Heart right ventricle (tissue), 16 donors: ENCODE data around the gene GRK1. TPM values are rescaled to one million over a fixed set of nuclear protein-coding genes. Genes with fewer than 3 reads are reported as not detected.

Experiments used
- ATAC-seq, 8 donors: fragments of 200-7000 bp; cut with Tn5 transposase; one replicate each; pipeline ENCODE4 v1.9.1; 2020; ENCODE audit warnings: mild to moderate bottlenecking in 8 of 8, moderate library complexity in 8 of 8, moderate number of reproducible peaks in 1 of 8
- DNase-seq, 2 donors: peaks; one replicate each; pipeline ENCODE4 v3.0.0-alpha.2; 2020
- H3K27ac ChIP-seq, 10 donors: fragments of 200-600 bp; sonication (generic) in 2 of 10; one replicate each; pipeline versions ENCODE4 v1.5.0 to v1.8.0; 2020 to 2022; ENCODE audit warnings: mild to moderate bottlenecking in 3 of 10
- H3K27me3 ChIP-seq, 7 donors: fragments of 200-600 bp; one replicate each; pipeline ENCODE4 v1.8.0; 2021 to 2022; ENCODE audit warnings: mild to moderate bottlenecking in 2 of 7
- H3K36me3 ChIP-seq, 9 donors: fragments of 200-600 bp; sonication (generic) in 1 of 9; one replicate each; pipeline versions ENCODE4 v1.5.0 to v1.8.0; 2020 to 2022; ENCODE audit warnings: mild to moderate bottlenecking in 2 of 9
- H3K4me1 ChIP-seq, 9 donors: fragments of 200-600 bp; sonication (generic) in 1 of 9; one replicate each; pipeline versions ENCODE4 v1.5.0 to v1.8.0; 2020 to 2022; ENCODE audit warnings: mild to moderate bottlenecking in 4 of 9
- H3K4me3 ChIP-seq, 10 donors: fragments of 200-600 bp; sonication (generic) in 2 of 10; one replicate each; pipeline versions ENCODE4 v1.5.0 to v1.8.0; 2020 to 2022; ENCODE audit warnings: mild to moderate bottlenecking in 7 of 10, moderate library complexity in 2 of 10
- H3K9me3 ChIP-seq, 11 donors: fragments of 200-600 bp in 10 of 11; sonication (generic) in 2 of 11; one replicate each; pipeline versions ENCODE4 v1.5.0 to v1.8.0; 2013 to 2022; ENCODE audit warnings: mild to moderate bottlenecking in 2 of 11, control low read depth in 1 of 11, moderate library complexity in 1 of 11
- WGBS, 2 donors: extraction: QIAGEN DNeasy Blood & Tissue Kit; methylation state at CpG; one replicate each; pipeline ENCODE4 v1.1.7; 2013; ENCODE audit warnings: inconsistent platforms in 1 of 2; 5-methylcytosine and 5-hydroxymethylcytosine counted together
- intact Hi-C, 10 donors: fragments of 100-400 bp; cut with DNase I; formaldehyde crosslinking; loops; one replicate each; pipeline versions ENCODE4 v1.11.1 to v1.14.2; 2022
- polyA plus RNA-seq, 2 donors: library from polyadenylated mRNA; stranded (reverse); fragments of 200-250 nt; gene quantifications; one replicate each; pipeline ENCODE4 v1.2.3, GENCODE V29; 2013
- total RNA-seq, 10 donors: library from RNA; stranded (reverse); fragmentation: NEBNext Ultra II Directional in 3 of 10; extraction: Animal tissue kit (Norgen Biotek cat#: 25700) in 3 of 10; gene quantifications; one replicate each; pipeline versions ENCODE4 v1.2.1 to v1.2.4, GENCODE V29; 2021 to 2023
- TF ChIP-seq, protein P1 (sequence below), 9 donors: fragments of 200-600 bp; sonication (generic) in 2 of 9; IDR thresholded peaks; one replicate each; pipeline versions ENCODE4 v1.5.0 to v1.8.0; 2021 to 2022; ENCODE audit warnings: antibody characterized with exemption in 9 of 9, mild to moderate bottlenecking in 5 of 9, moderate library complexity in 1 of 9
- donor health status: Arrhythmogenic right ventricular cardiomyopathy.
- donor health status: ischemic (EF 13 %, LVEDD 7.1; RV severe dilation, severe dysfunction).
- donor health status: healthy with polysubstance abuse.
- donor health status: DM: no; HTN: yes; CAD: no.
- donor health status: DM: no; HTN: no; CAD: no.
- donor health status: ischemic (EF 25% LVEDD 6.9; RV normal size, moderate dysfunction).
- donor health status: ischemic (EF 25% LVEDD 5.7; RV mildly dilated, moderate dysfunction).
- donor health status: healthy.
- donor health status: DM: yes; HTN: yes; CAD: no.
- donor health status: Ischemic cardiomyopathy.
- donor health status: ischemic (EF 35%, LVEDD 5.7; RV mildly dilated, moderate dysfunction).
- donor health status: nonischemic (EF 11% LVEDD 7.7; RV severe dilation, severe dysfunction).
- donor health status: DM: yes; HTN: yes; CAD: no.
- donor health status: PGD.
- donor health status: ischemic (EF 29% LVEDD 5.4; RV normal size, mild dysfunction).
- donor health status: nonischemic (EF 23%, LVEDD 6.1; RV moderate dilation, normal function).

The GRK1 gene
- total and polyA plus RNA-seq, 12 donors: 0.01 to 0.79 (median 0.18) TPM; not detected in 4

DNA sequence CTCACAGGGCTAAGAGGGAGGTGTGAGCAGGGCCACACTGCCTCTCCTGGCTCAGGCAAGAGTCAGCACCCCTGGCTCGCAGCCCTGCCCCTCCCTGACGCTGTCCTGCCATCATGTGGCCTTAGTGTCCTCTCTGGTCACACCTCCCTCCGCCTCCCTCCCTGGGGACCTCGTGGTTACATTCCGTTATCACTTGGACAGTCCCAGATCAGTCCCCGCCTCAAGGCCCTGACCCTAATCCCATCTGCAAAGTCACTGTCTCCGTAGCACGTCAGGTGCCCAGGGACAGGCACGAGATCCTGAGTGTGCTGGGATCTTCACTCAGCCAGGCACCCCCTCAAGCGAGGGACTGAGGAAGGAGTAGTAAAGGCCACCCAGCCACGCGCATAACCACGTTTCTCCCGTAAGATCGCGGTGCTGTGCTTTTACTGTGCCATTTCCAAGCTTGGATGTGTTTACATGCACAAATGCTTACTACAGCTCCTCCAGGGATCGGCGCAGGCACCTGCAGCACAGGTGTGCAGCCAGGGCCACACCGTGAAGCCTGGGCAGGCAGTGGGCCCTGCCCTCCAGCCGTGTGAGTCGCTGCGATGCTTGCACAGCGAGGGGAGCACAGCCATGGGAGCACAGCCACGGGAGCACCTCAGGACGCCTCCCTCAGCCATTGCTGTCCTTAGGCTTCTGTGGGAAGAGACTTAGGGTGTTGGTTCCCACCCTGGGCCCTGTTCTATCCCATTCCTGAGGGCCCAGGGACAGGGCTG lies 81.3 kb downstream of the GRK1 start:
- TF ChIP-seq, protein P1, sequence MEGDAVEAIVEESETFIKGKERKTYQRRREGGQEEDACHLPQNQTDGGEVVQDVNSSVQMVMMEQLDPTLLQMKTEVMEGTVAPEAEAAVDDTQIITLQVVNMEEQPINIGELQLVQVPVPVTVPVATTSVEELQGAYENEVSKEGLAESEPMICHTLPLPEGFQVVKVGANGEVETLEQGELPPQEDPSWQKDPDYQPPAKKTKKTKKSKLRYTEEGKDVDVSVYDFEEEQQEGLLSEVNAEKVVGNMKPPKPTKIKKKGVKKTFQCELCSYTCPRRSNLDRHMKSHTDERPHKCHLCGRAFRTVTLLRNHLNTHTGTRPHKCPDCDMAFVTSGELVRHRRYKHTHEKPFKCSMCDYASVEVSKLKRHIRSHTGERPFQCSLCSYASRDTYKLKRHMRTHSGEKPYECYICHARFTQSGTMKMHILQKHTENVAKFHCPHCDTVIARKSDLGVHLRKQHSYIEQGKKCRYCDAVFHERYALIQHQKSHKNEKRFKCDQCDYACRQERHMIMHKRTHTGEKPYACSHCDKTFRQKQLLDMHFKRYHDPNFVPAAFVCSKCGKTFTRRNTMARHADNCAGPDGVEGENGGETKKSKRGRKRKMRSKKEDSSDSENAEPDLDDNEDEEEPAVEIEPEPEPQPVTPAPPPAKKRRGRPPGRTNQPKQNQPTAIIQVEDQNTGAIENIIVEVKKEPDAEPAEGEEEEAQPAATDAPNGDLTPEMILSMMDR (IDR thresholded peaks at IDR 0.05): no peak
- ATAC-seq: peak; percentile 53 to 89 (median 64)
- H3K9me3 ChIP-seq: no peaks in the 10 kb centered on the region
- no peaks in the 10 kb centered on the region for H3K36me3 ChIP-seq
- DNase-seq: no peak
- H3K4me1 ChIP-seq: peaks cover 0 to 7% (median 0%) of the 10 kb centered on the region in 9 donors
- WGBS, 2 donors: 79% methylated on average over 25 of the region's 25 CpGs
- peaks cover 0 to 3% (median 0%) of the 10 kb centered on the region in 7 donors for H3K27me3 ChIP-seq
- H3K4me3 ChIP-seq: no peak overlapping the region
- intact Hi-C loops: no loop called here
- H3K27ac ChIP-seq: peak overlapping the region in 2 of 10 donors; percentile 20 to 63

DNA sequence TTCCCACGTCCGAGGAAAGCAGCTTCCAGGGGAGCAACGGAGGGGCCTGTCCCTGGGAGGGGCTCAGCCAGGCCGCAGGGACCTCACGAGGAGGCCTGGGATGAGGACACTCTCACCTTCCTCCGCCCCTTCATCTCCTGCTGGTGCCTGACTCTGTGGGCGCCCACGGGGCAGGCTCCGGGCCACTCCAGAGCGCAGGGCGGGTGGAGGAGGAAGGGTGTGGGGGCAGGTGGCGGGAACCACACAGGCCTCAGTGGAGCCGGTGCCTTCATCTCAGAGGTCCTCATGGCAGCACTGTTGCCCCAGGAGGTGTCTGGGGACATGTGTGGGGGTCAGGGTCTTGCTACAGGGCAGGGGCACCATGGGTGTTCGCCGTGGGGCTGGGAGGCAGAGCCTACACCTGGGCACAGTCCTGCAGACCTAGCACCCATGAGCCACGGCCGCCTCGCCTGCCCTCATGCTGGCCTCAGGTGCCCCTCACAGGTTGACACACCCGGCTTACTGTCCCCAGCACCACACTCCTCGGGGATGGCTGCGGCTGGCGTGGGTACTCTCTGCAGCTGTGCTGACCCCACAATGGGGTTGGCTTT lies 81.9 kb downstream of the GRK1 start:
- no peaks in the 10 kb centered on the region for H3K36me3 ChIP-seq
- ATAC-seq (peak in 2 of 8 donors; percentile 13 to 28), DNase-seq (no peak)
- H3K9me3 ChIP-seq: no peaks in the 10 kb centered on the region
- WGBS, 2 donors: 93 to 94% methylated on average over 22 of the region's 22 CpGs
- intact Hi-C loops: no loop called here
- TF ChIP-seq, protein P1 (IDR thresholded peaks at IDR 0.05): no peak
- H3K4me3 ChIP-seq: no peak overlapping the region
- H3K4me1 ChIP-seq: peaks cover 0 to 7% (median 0%) of the 10 kb centered on the region in 9 donors
- H3K27ac ChIP-seq: no peak overlapping the region
- peaks cover 0 to 5% (median 0%) of the 10 kb centered on the region in 7 donors for H3K27me3 ChIP-seq

DNA sequence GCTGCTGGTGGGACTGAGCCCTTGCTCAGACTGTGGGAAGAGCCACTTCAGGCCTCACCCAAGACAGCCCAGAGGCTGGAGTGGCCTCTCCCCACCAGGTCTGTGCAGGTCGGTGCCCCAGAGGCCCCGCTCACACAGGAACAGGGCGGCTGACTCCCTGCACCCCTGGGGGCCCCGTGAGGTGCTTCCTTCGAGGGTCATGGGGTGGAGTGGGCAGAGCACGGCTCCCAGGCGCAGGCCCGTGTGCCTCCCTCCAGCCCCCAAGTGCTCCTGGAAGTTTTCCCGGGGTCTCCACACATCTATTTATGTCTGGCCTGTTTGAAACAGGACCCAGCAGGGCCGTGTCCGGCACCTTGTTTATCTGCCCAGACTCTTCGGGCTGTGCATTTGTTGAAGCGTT lies 82.5 kb downstream of the GRK1 start:
- Histone ChIP-seq H3K9me3 (no peaks in the 10 kb centered on the region), H3K4me1 (peaks cover 0 to 7% (median 0%) of the 10 kb centered on the region in 9 donors), H3K27me3 (peaks cover 0 to 5% (median 0%) of the 10 kb centered on the region in 7 donors), H3K27ac (no peak overlapping the region), H3K4me3 (no peak overlapping the region), H3K36me3 (no peaks in the 10 kb centered on the region)
- WGBS, 2 donors: 77 to 85% methylated on average over 13 of the region's 13 CpGs
- no peak for ATAC-seq
- DNase-seq: no peak
- TF ChIP-seq, protein P1 (IDR thresholded peaks at IDR 0.05): no peak
- intact Hi-C loops: no loop called here

GRCh38 chr13:113749967-113750366 lies 82.9 kb downstream of the GRK1 start:
- DNase-seq (no peak), ATAC-seq (no peak)
- Histone ChIP-seq H3K36me3 (no peaks in the 10 kb centered on the region), H3K27me3 (peaks cover 0 to 5% (median 0%) of the 10 kb centered on the region in 7 donors), H3K27ac (no peak overlapping the region), H3K4me1 (peaks cover 0 to 7% (median 0%) of the 10 kb centered on the region in 9 donors), H3K4me3 (no peak overlapping the region), H3K9me3 (no peaks in the 10 kb centered on the region)
- 91% methylated on average over 11 of the region's 11 CpGs for WGBS, 2 donors
- intact Hi-C loops: no loop called here
- TF ChIP-seq, protein P1 (IDR thresholded peaks at IDR 0.05): no peak
